ENCODE data around the gene AKIRIN2. TPM values are rescaled to one million over a fixed set of nuclear protein-coding genes. Genes with fewer than 3 reads are reported as not detected.
"Not testable (repeated sequence)": the region's sequence is repeated elsewhere in the genome, so short reads cannot be mapped to it uniquely, and the experiment has no call there.

AKIRIN2 gene
- total RNA-seq, 4 donors from 2014 or later, result 20.1 to 24.0 (median 21.9) TPM

DNA sequence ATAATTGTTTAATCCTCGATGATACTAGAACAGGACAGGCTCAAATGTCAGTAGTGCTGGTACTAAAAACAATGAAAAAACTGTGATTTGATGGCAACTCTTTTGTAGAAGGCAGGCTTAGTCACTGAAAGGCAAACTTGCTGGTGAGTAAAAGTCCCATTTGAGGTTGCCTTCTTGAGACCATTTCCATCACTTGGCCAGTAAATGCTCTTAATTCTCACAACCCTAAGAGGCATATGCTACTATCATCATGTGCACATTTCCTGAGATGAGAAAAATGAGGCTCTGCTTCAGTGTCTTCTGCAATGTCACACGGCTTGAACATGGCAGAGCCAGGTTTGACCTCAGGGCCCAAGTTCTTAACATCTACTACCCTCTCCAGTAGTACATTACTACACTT lies 9.9 kb downstream of the AKIRIN2 start:
- H3K4me1 ChIP-seq, result peaks cover 25 to 28% of the 10 kb centered on the region in 2 donors

GRCh38 chr6:87690441-87690840 lies 11.6 kb downstream of the AKIRIN2 start:
- Histone ChIP-seq H3K27me3 (no peaks in the 10 kb centered on the region), H3K4me1 (peaks cover 25 to 26% of the 10 kb centered on the region in 2 donors), H3K4me3 (replicated peaks in 1 of 3) (no peak overlapping the region), H3K36me3 (no peaks in the 10 kb centered on the region), H3K27ac (no peak overlapping the region), H3K9me3 (no peaks in the 10 kb centered on the region)
- no peak for DNase-seq
- WGBS, 2 donors, result 79 to 94% methylated on average over 3 of the region's 3 CpGs
- intact Hi-C loops (cut with DNase I), result no loop called here
- TF ChIP-seq CTCF (IDR thresholded peaks at IDR 0.05), result no peak
- no peak for TF ChIP-seq POLR2A (IDR thresholded peaks at IDR 0.05)

More for the DNA sequence above, 9.9 kb downstream of the AKIRIN2 start:
- H3K4me3 ChIP-seq (replicated peaks in 1 of 3), result no peak overlapping the region
- DNase-seq, result no peak
- H3K27me3 ChIP-seq, result no peaks in the 10 kb centered on the region
- 59 to 74% methylated on average over 2 of the region's 2 CpGs for WGBS, 2 donors
- H3K9me3 ChIP-seq, result no peaks in the 10 kb centered on the region
- intact Hi-C loops (cut with DNase I), result no loop called here
- TF ChIP-seq POLR2A (IDR thresholded peaks at IDR 0.05) (no peak), CTCF (IDR thresholded peaks at IDR 0.05) (no peak)
- no peaks in the 10 kb centered on the region for H3K36me3 ChIP-seq
- H3K27ac ChIP-seq, result peak overlapping the region in 2 of 3 donors; percentile 36 to 48

- H3K9me3 ChIP-seq; H3K4me3 ChIP-seq (replicated peaks in 1 of 3); H3K36me3 ChIP-seq; H3K27me3 ChIP-seq; intact Hi-C loops (cut with DNase I): not testable (repeated sequence)
- Histone ChIP-seq H3K27ac (peak overlapping the region in 1 of 3 donors; percentile 7), H3K4me1 (peaks cover 16 to 20% of the 10 kb centered on the region in 2 donors)
- WGBS, 2 donors, result 69 to 71% methylated on average over 9 of the region's 9 CpGs
- DNase-seq, result peak; percentile 26 to 46
These were observed 14.1 kb downstream of the AKIRIN2 start for GRCh38 chr6:87687893-87688292.

DNA sequence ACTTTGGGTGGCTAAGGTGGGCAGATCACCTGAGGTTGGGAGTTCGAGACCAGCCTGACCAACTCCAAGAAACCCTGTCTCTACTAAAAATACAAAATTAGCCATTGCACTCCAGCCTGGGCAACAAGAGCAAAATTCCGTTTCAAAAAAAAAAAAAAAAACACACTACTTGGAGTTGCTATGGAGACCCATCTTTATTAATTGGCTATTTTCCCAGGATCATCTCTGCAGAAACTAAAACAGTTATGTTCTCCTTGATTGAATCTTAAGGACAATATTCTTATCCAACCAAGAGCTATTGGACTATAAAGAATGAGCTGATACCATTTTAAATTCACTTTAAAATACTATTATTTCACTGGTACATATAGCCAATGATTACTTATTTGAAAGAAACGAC lies 14.7 kb downstream of the AKIRIN2 start:
- no peak for TF ChIP-seq POLR2A (IDR thresholded peaks at IDR 0.05)
- TF ChIP-seq CTCF (IDR thresholded peaks at IDR 0.05), result no peak
- 50 to 60% methylated on average over 3 of the region's 3 CpGs for WGBS, 2 donors
- no peak for DNase-seq
- no peaks in the 10 kb centered on the region for H3K9me3 ChIP-seq
- H3K27me3 ChIP-seq, result no peaks in the 10 kb centered on the region
- H3K27ac ChIP-seq, result peak overlapping the region in 1 of 3 donors; percentile 7
- intact Hi-C loops (cut with DNase I), result no loop called here
- H3K36me3 ChIP-seq, result no peaks in the 10 kb centered on the region
- no peak overlapping the region for H3K4me3 ChIP-seq (replicated peaks in 1 of 3)
- H3K4me1 ChIP-seq, result peaks cover 16 to 20% of the 10 kb centered on the region in 2 donors

DNA sequence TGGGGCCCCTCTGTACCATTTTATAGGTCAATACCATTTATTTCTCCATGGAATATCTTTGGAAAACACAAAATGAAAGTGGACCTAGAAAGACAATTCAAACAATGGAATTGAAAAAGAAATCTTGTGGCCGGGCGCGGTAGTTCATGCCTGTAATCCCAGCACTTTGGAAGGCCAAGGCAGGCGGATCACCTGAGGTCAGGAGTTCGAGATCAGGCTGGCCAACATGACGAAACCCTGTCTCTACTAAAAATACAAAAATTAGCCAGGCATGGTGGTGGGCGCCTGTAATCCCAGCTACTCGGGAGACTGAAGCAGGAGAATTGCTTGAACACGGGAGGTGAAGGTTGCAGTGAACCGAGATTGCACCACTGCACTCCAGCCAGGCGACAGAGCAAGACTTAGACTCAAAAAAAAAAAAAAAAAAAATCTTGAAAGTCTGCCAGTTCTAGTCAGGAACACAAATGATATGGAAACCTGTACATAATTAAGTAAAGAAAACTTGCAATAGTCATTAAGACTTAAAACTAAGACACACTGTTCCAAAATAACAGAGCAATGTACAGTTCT lies 15.3 kb downstream of the AKIRIN2 start:
- peaks cover 17 to 20% of the 10 kb centered on the region in 2 donors for H3K4me1 ChIP-seq
- H3K9me3 ChIP-seq; intact Hi-C loops (cut with DNase I); H3K4me3 ChIP-seq (replicated peaks in 1 of 3); H3K36me3 ChIP-seq; H3K27me3 ChIP-seq; H3K27ac ChIP-seq: not testable (repeated sequence)
- DNase-seq, result peak; percentile 23 to 49
- WGBS, 2 donors, result 75 to 79% methylated on average over 11 of the region's 11 CpGs

DNA sequence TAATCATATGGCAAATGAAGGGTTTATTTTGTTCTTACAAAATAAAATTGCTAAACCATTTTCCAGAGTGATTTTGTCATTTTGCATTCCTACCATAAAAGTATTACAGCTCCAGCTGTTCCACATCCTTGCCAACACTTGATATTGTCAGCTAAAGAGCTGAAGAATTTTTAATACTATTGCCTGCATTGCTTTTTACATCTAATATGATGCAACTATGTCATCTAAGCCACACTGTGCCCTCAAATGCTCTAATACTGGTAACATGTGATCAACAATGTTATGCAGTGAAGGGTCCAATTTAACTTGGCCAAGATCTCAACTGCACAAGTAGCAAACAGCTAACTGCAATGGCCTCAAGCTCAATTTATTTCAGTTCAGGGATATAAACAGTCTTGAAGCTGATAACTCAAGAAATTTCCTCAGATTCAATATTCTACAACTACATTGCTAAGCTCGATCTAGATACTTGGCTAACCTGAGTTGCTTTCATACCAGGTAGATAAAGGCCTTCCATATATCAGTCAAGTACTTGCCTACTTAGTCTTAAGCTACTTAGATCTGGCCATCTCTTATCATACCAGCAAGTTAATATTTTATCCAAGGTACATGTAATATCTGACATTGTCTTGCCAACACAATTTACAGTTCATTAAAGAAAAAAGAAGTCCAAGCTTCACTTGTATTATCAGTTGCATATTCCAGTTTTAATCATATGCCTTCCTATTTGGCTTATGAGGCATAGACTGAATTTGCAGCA lies 17.0 kb downstream of the AKIRIN2 start:
- no peak for DNase-seq
- 96 to 97% methylated on average over 1 of the region's 1 CpG for WGBS, 2 donors
- no peak overlapping the region for H3K4me3 ChIP-seq (replicated peaks in 1 of 3)
- TF ChIP-seq CTCF (IDR thresholded peaks at IDR 0.05) (no peak), POLR2A (IDR thresholded peaks at IDR 0.05) (no peak)
- intact Hi-C loops (cut with DNase I), result no loop called here
- no peak overlapping the region for H3K27ac ChIP-seq
- H3K36me3 ChIP-seq, result no peaks in the 10 kb centered on the region
- no peaks in the 10 kb centered on the region for H3K27me3 ChIP-seq
- H3K9me3 ChIP-seq, result no peaks in the 10 kb centered on the region
- peaks cover 16 to 17% of the 10 kb centered on the region in 2 donors for H3K4me1 ChIP-seq
